Panc1 (cell line): ENCODE data around the gene PXYLP1.

ENCODE experiments used
- POLR2AphosphoS5 ChIP-seq: IDR thresholded peaks from 2 replicates; pipeline ENCODE4 v1.6.1; 2012; ENCODE audit warnings: mild to moderate bottlenecking, low read depth, low read length, moderate library complexity
- SIN3A ChIP-seq: IDR thresholded peaks from 2 replicates; pipeline ENCODE4 v1.6.1; 2012; ENCODE audit warnings: low read depth, mild to moderate bottlenecking, low read length, moderate library complexity, borderline replicate concordance; ENCODE audit not compliant: insufficient read depth
- TF ChIP-seq, protein P1 (sequence below): fragments of 450-650 bp; IDR thresholded peaks from 2 replicates; pipeline ENCODE4 v1.5.1; 2017; ENCODE audit warnings: mild to moderate bottlenecking
- TF ChIP-seq, protein P2 (sequence below), 2 experiments: IDR thresholded peaks; 2 replicates each; pipeline ENCODE4 v1.6.1; 2011 to 2012; ENCODE audit warnings: low read depth in 2 of 2, control low read depth in 1 of 2, low read length in 1 of 2, mild to moderate bottlenecking in 1 of 2, moderate library complexity in 1 of 2; ENCODE audit not compliant: insufficient read depth in 1 of 2

DNA sequence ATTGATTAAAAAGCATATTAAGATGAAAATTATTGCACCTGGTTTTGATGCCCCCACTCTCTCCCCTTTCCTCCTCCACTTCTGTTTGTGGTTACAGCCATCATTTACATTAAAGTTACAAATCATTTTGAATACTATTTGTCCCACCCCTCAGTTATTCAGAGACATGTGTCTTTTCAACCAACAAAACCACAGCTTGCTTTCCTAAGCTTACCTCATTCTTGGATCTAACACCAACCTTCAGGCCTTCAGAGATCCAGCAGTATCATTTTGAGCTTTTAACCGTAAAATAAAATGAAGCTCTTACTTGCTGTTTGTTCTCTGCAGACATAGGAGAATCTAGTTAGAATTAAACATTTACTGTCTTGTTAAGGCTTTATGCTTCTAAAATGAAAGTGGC, 4.7 kb downstream of the PXYLP1 start:
- TF ChIP-seq SIN3A (no peak), POLR2AphosphoS5 (no peak)
- TF ChIP-seq, protein P1, sequence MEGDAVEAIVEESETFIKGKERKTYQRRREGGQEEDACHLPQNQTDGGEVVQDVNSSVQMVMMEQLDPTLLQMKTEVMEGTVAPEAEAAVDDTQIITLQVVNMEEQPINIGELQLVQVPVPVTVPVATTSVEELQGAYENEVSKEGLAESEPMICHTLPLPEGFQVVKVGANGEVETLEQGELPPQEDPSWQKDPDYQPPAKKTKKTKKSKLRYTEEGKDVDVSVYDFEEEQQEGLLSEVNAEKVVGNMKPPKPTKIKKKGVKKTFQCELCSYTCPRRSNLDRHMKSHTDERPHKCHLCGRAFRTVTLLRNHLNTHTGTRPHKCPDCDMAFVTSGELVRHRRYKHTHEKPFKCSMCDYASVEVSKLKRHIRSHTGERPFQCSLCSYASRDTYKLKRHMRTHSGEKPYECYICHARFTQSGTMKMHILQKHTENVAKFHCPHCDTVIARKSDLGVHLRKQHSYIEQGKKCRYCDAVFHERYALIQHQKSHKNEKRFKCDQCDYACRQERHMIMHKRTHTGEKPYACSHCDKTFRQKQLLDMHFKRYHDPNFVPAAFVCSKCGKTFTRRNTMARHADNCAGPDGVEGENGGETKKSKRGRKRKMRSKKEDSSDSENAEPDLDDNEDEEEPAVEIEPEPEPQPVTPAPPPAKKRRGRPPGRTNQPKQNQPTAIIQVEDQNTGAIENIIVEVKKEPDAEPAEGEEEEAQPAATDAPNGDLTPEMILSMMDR: no peak
- TF ChIP-seq, protein P2, sequence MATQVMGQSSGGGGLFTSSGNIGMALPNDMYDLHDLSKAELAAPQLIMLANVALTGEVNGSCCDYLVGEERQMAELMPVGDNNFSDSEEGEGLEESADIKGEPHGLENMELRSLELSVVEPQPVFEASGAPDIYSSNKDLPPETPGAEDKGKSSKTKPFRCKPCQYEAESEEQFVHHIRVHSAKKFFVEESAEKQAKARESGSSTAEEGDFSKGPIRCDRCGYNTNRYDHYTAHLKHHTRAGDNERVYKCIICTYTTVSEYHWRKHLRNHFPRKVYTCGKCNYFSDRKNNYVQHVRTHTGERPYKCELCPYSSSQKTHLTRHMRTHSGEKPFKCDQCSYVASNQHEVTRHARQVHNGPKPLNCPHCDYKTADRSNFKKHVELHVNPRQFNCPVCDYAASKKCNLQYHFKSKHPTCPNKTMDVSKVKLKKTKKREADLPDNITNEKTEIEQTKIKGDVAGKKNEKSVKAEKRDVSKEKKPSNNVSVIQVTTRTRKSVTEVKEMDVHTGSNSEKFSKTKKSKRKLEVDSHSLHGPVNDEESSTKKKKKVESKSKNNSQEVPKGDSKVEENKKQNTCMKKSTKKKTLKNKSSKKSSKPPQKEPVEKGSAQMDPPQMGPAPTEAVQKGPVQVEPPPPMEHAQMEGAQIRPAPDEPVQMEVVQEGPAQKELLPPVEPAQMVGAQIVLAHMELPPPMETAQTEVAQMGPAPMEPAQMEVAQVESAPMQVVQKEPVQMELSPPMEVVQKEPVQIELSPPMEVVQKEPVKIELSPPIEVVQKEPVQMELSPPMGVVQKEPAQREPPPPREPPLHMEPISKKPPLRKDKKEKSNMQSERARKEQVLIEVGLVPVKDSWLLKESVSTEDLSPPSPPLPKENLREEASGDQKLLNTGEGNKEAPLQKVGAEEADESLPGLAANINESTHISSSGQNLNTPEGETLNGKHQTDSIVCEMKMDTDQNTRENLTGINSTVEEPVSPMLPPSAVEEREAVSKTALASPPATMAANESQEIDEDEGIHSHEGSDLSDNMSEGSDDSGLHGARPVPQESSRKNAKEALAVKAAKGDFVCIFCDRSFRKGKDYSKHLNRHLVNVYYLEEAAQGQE (IDR thresholded peaks at IDR 0.05; ENCODE audit: insufficient read depth in 1 of 2, low read depth in 2 of 2, low read length in 1 of 2): no peak
